ENCODE measurements around the gene PTGS1.

The PTGS1 gene

DNA sequence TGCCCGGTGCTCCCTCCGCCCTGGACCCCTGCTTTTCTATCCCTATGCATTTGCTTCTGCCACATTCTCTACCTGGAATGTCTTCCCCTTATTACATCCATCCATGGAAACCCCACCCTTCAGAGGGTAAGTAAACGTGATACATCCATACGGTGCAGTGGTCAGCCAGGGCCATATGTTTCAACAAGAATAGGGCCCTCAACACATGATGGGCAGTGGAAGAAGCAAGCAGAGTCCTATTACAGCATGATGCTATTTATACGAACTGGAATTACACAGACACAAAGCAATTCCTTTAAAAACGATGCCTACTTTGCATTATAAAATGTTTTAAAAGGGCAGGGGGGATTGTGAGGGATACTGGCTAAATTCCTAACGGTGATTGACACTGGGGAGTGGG, 38.2 kb upstream of the PTGS1 start:
- H3K27ac ChIP-seq, result no peak overlapping the region
- no peak for TF ChIP-seq ZFX (IDR thresholded peaks at IDR 0.05; ENCODE audit: borderline replicate concordance)
- no peak for TF ChIP-seq CTCF (IDR thresholded peaks at IDR 0.05)

DNA sequence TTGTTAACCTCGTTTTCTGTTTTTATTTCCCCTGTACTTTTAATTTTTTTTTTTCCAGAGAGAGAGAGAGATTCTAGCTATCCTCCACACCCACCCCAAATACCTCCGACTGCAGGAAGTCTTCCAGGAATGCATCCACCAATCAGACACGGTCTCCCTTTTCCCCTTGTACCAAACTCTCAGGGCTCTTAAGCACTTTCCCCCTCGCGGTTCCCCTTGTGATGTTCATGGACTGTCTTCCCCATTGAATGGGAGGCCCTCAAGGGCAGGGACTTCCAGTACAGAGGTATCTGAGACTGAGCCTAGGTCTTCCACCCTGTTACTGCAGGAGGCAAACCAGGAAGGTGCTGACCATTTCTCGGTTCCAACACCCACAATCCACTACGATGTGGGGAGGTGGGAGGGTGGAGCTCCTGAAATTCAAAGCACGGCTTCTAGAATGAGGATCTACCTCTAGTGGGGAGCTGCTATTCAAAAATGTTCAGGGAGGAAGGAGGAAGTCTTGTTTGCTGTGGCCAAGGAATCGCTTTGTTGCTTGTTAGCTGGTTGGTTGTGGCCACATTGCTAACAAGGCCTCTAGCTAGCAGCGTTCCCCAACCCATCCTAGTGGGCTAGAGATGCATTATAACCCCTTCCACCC, 37.5 kb upstream of the PTGS1 start:
- H3K27ac ChIP-seq, result no peak overlapping the region
- TF ChIP-seq ZFX (IDR thresholded peaks at IDR 0.05; ENCODE audit: borderline replicate concordance) (no peak), CTCF (IDR thresholded peaks at IDR 0.05) (no peak)

- H3K27ac ChIP-seq, result no peak overlapping the region
- TF ChIP-seq CTCF (IDR thresholded peaks at IDR 0.05), result no peak
Measured at GRCh38 chr9:122334916-122335315, 35.9 kb upstream of the PTGS1 start.

GRCh38 chr9:122336189-122336588, 34.6 kb upstream of the PTGS1 start:
- H3K27ac ChIP-seq, result no peak overlapping the region
- TF ChIP-seq ZFX (IDR thresholded peaks at IDR 0.05; ENCODE audit: borderline replicate concordance), result no peak
- TF ChIP-seq CTCF (IDR thresholded peaks at IDR 0.05), result no peak

DNA sequence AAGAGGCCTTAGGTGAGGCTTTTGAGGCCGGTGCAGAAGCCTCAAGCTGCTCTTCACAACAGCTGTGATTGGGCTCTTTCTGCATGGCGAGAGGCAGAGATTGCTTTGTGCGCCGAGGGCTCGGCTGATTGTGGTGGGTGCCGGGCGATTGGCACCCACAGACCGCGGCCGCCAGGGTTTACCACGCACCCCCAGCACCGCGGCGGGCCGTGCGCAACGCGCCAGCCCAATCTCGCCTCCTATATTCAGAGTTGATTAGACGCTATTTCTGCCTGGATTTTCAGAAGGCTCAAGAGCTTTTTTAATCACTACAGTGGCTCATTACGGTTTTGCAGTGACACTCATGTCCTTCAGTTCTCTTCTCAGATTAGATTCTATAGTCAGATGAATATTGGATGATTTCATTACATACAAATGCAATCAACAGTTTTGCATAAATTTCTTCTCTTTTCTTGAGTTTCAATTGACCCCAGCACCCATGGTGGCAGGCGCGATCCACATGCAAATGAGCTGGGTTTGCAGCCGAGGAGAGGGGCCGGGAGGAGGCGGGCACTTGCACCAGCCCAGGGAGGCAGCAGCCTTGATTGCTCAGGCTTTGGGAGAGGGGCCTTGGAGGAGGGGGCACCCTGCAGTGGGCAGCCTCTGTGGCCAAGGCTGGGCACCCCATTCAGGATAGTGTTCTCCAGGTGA, 33.8 kb upstream of the PTGS1 start:
- no peak for TF ChIP-seq CTCF (IDR thresholded peaks at IDR 0.05)
- TF ChIP-seq ZFX (IDR thresholded peaks at IDR 0.05; ENCODE audit: borderline replicate concordance), result no peak
- H3K27ac ChIP-seq, result no peak overlapping the region

DNA sequence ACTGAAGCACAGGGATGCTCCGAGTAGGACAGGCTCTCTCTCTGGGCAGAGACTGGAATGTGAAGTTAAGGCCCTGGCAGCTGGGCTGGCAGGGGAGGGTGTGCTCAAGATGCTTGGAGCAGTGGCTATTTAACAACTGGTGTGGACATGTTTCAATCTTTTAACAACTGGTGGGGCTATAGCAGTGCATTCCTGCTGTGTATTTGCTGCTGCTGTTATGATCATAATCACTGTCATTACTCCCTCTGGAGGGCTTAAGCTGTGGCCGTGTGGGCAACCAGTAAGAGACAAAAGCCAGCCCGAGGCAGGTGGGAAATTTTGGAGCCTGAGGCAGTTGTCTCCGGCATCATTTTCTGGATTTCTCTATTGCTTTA, 33.3 kb upstream of the PTGS1 start:
- TF ChIP-seq CTCF (IDR thresholded peaks at IDR 0.05) (no peak), ZFX (IDR thresholded peaks at IDR 0.05; ENCODE audit: borderline replicate concordance) (no peak)

GRCh38 chr9:122338536-122338935, 32.3 kb upstream of the PTGS1 start:
- no peak for TF ChIP-seq CTCF (IDR thresholded peaks at IDR 0.05)
- TF ChIP-seq ZFX (IDR thresholded peaks at IDR 0.05; ENCODE audit: borderline replicate concordance), result no peak
- H3K27ac ChIP-seq, result no peak overlapping the region

More for the DNA sequence above, 33.3 kb upstream of the PTGS1 start:
- no peak overlapping the region for H3K27ac ChIP-seq

Measured in 22Rv1 (cell line).